Stimulated activated CD8-positive, alpha-beta memory T cell treated with anti-CD3 and anti-CD28 coated beads, Interleukin-4, amount 100 ng/mL, for 48 hours (primary cell): Measurements from ENCODE around the gene MIER2.

Experiments
- DNase-seq: peaks from one replicate; pipeline ENCODE4 v3.0.0-alpha.2; 2020

MIER2 gene

GRCh38 chr19:328025-328505, 16.5 kb downstream of the MIER2 start:
- DNase-seq = no peak

- DNase-seq = no peak
Observed at GRCh38 chr19:327291-328024, 17.1 kb downstream of the MIER2 start.

- no peak for DNase-seq
Observed at GRCh38 chr19:326871-327270, 17.7 kb downstream of the MIER2 start.

GRCh38 chr19:325937-326565, 18.5 kb downstream of the MIER2 start:
- no peak for DNase-seq

GRCh38 chr19:325173-325936, 19.2 kb downstream of the MIER2 start:
- DNase-seq = no peak

- DNase-seq = no peak
Observed at GRCh38 chr19:324716-325115, 19.9 kb downstream of the MIER2 start.

GRCh38 chr19:322616-323015, 22.0 kb downstream of the MIER2 start:
- no peak for DNase-seq

GRCh38 chr19:318509-318774, 26.2 kb downstream of the MIER2 start:
- DNase-seq = no peak

GRCh38 chr19:317710-318508, 26.7 kb downstream of the MIER2 start:
- DNase-seq = no peak

- DNase-seq = no peak
Observed at GRCh38 chr19:315811-316210, 28.8 kb downstream of the MIER2 start.

- DNase-seq = no peak
Observed at GRCh38 chr19:313988-314815, 30.4 kb downstream of the MIER2 start.

GRCh38 chr19:313169-313987, 31.2 kb downstream of the MIER2 start:
- DNase-seq = no peak

GRCh38 chr19:311813-312261, 32.8 kb downstream of the MIER2 start:
- no peak for DNase-seq

- DNase-seq = no peak
Observed at GRCh38 chr19:310781-311496, 33.7 kb downstream of the MIER2 start.

GRCh38 chr19:310141-310651, 34.4 kb downstream of the MIER2 start:
- DNase-seq = no peak

- DNase-seq = no peak
Observed at GRCh38 chr19:309206-309565, 35.4 kb downstream of the MIER2 start.

- DNase-seq = no peak
Observed at GRCh38 chr19:308471-309205, 36.0 kb downstream of the MIER2 start.

GRCh38 chr19:307793-308420, 36.7 kb downstream of the MIER2 start:
- DNase-seq = no peak

- no peak for DNase-seq
Observed at GRCh38 chr19:307111-307531, 37.5 kb downstream of the MIER2 start.
